ENCODE data around the gene MOB2.

MOB2 gene

GRCh38 chr11:1476940-1477736 lies 9.4 kb downstream of the MOB2 start:
- DNase-seq (ENCODE audit: insufficient read length, low spot score) (no peak), FAIRE-seq (no peak)
- TF ChIP-seq CTCF (IDR thresholded peaks at IDR 0.05; ENCODE audit: insufficient read depth, missing control alignments): no peak

GRCh38 chr11:1475841-1476240 lies 10.7 kb downstream of the MOB2 start:
- no peak for DNase-seq (ENCODE audit: insufficient read length, low spot score)
- FAIRE-seq: no peak
- no peak for TF ChIP-seq CTCF (IDR thresholded peaks at IDR 0.05; ENCODE audit: insufficient read depth, missing control alignments)

- DNase-seq (ENCODE audit: insufficient read length, low spot score): no peak
- TF ChIP-seq CTCF (IDR thresholded peaks at IDR 0.05; ENCODE audit: insufficient read depth, missing control alignments): no peak
- no peak for FAIRE-seq
Observed at GRCh38 chr11:1473786-1474185, 12.8 kb downstream of the MOB2 start.

GRCh38 chr11:1473011-1473628 lies 13.5 kb downstream of the MOB2 start:
- TF ChIP-seq CTCF (IDR thresholded peaks at IDR 0.05; ENCODE audit: insufficient read depth, missing control alignments): no peak
- DNase-seq (ENCODE audit: insufficient read length, low spot score): no peak
- no peak for FAIRE-seq

- DNase-seq (ENCODE audit: insufficient read length, low spot score) (no peak), FAIRE-seq (no peak)
- no peak for TF ChIP-seq CTCF (IDR thresholded peaks at IDR 0.05; ENCODE audit: insufficient read depth, missing control alignments)
Observed at GRCh38 chr11:1472180-1473005, 14.2 kb downstream of the MOB2 start.

- no peak for TF ChIP-seq CTCF (IDR thresholded peaks at IDR 0.05; ENCODE audit: insufficient read depth, missing control alignments)
- FAIRE-seq (no peak), DNase-seq (ENCODE audit: insufficient read length, low spot score) (no peak)
Observed at GRCh38 chr11:1471736-1472135, 14.8 kb downstream of the MOB2 start.
